GM23338 (cell line): ENCODE data around the gene EPX.

Experiments
- CTCF ChIP-seq, 2 experiments: fragments of 200-600 bp in 1 of 2; sonication (generic) in 1 of 2; conservative IDR thresholded peaks; 2 replicates each; pipeline versions ENCODE4 v1.5.1 to v1.6.1; 2016 to 2017; ENCODE audit warnings: antibody characterized with exemption in 2 of 2, low read depth in 2 of 2, mild to moderate bottlenecking in 2 of 2, moderate library complexity in 1 of 2
- EZH2 ChIP-seq: fragments of 200-600 bp; sonication (generic); IDR thresholded peaks from one replicate; pipeline ENCODE4 v1.8.0; 2017; ENCODE audit warnings: antibody characterized with exemption, mild to moderate bottlenecking, low read depth; ENCODE audit not compliant: unreplicated experiment
- EZH2phosphoT487 ChIP-seq: fragments of 200-600 bp; sonication (generic); IDR thresholded peaks from one replicate; pipeline ENCODE4 v1.8.1; 2018; ENCODE audit warnings: antibody characterized with exemption; ENCODE audit not compliant: unreplicated experiment

GRCh38 chr17:58174871-58175270, 17.7 kb upstream of the EPX start:
- TF ChIP-seq EZH2 (no peak), CTCF (conservative IDR thresholded peaks at IDR 0.05; ENCODE audit: low read depth in 2 of 2) (no peak), EZH2phosphoT487 (no peak)
